ENCODE data around the gene PJA1.

The PJA1 gene

DNA sequence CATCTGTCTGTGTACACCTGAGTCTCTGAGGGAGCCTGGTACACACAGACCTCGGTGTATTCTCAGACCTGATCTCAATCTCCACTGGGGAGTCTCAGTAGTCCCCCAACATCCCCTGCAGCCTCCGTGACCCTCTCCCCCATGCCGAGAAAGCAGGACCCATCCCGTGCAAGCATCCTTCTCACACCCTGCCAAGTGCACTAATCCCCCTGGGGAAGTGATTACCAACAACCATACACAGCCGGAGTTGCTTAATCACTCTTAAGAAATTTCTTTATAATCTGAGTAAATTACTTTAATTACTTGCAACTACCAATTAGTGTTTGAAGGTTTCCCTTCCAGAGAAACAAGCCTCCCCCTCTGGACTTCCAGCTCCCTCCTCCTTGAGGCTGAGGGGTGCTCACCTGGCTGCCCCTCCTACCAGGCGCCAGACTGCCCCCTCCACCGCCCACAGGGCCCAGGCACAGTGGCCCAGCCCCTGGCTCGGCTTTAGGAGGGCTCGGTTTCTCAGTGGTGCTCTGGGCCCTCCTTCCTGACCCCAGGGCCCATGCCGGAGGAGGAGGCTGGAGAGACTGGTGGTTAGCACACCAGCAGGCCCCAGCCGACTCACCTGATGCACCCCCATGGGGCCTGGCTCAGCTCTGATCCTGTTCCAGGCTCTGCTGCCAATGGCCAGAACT is 43.8 kb downstream of the PJA1 start:
- TF ChIP-seq, protein P1, sequence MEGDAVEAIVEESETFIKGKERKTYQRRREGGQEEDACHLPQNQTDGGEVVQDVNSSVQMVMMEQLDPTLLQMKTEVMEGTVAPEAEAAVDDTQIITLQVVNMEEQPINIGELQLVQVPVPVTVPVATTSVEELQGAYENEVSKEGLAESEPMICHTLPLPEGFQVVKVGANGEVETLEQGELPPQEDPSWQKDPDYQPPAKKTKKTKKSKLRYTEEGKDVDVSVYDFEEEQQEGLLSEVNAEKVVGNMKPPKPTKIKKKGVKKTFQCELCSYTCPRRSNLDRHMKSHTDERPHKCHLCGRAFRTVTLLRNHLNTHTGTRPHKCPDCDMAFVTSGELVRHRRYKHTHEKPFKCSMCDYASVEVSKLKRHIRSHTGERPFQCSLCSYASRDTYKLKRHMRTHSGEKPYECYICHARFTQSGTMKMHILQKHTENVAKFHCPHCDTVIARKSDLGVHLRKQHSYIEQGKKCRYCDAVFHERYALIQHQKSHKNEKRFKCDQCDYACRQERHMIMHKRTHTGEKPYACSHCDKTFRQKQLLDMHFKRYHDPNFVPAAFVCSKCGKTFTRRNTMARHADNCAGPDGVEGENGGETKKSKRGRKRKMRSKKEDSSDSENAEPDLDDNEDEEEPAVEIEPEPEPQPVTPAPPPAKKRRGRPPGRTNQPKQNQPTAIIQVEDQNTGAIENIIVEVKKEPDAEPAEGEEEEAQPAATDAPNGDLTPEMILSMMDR (conservative IDR thresholded peaks at IDR 0.05; ENCODE audit: low read depth, low read length) = no peak
- no peak overlapping the region for H3K9ac ChIP-seq
- no peak overlapping the region for H3K27ac ChIP-seq
- H4K20me1 ChIP-seq (ENCODE audit: insufficient read depth) = no peaks in the 10 kb centered on the region
- H3K27me3 ChIP-seq (ENCODE audit: insufficient read depth, low read depth) = no peaks in the 10 kb centered on the region
- no peak overlapping the region for H3K4me3 ChIP-seq (IDR thresholded peaks at IDR 0.05; ENCODE audit: insufficient read depth, low read depth, low read length)
- H3K36me3 ChIP-seq (ENCODE audit: insufficient read depth) = no peaks in the 10 kb centered on the region
- no peak overlapping the region for H2AFZ ChIP-seq (ENCODE audit: low read depth)
- H3K4me1 ChIP-seq (ENCODE audit: low read depth, poor library complexity, severe bottlenecking) = no peaks in the 10 kb centered on the region
- no peaks in the 10 kb centered on the region for H3K79me2 ChIP-seq (ENCODE audit: insufficient read depth, low read depth)
- no peak overlapping the region for H3K4me2 ChIP-seq

DNA sequence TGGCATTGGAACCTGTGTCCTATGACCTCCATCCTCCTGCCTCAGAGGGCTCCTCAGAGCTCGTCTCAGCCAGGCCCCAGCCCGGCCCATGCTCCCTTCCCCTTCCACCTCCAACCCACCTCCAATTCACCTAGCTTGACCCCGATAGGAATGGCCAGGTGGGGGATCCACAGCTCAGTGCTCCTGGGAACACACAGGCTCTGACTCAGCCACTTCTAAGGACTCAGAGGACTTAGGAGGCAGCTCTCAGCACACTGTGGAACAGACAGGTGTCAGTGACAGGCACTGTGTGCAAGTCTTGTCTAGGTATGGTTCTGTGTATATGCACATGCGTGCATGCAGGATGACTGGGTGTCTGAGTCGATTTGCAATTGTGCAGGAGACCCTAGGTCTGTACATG is 44.8 kb downstream of the PJA1 start:
- no peak overlapping the region for H3K27ac ChIP-seq
- H3K9ac ChIP-seq = no peak overlapping the region
- no peaks in the 10 kb centered on the region for H3K4me1 ChIP-seq (ENCODE audit: low read depth, poor library complexity, severe bottlenecking)
- H3K4me2 ChIP-seq = no peak overlapping the region
- H3K4me3 ChIP-seq (IDR thresholded peaks at IDR 0.05; ENCODE audit: insufficient read depth, low read depth, low read length) = no peak overlapping the region
- H4K20me1 ChIP-seq (ENCODE audit: insufficient read depth) = no peaks in the 10 kb centered on the region
- no peaks in the 10 kb centered on the region for H3K36me3 ChIP-seq (ENCODE audit: insufficient read depth)
- H3K79me2 ChIP-seq (ENCODE audit: insufficient read depth, low read depth) = no peaks in the 10 kb centered on the region
- H2AFZ ChIP-seq (ENCODE audit: low read depth) = no peak overlapping the region
- TF ChIP-seq, protein P1 (conservative IDR thresholded peaks at IDR 0.05; ENCODE audit: low read depth, low read length) = no peak
- H3K27me3 ChIP-seq (ENCODE audit: insufficient read depth, low read depth) = no peaks in the 10 kb centered on the region

DNA sequence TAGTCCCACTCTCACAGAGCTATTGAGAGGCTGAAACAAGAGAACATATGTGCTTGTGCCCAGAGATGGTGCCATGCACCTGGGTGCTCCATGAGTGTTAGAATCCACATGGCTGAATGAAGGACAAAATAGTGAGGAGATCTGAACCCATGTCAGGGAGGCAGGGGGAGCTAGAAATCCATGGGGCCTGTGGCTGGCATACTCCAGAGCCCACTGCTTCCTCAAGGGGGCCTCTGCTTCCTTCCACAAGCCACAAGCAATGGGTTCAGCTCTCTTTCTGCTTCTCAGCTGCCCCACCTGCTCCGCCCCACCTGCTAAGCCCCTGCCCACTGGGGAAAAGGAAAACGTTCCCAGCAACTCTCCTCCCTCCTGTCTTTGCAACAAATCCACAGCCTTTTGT is 46.1 kb downstream of the PJA1 start:
- TF ChIP-seq, protein P1 (conservative IDR thresholded peaks at IDR 0.05; ENCODE audit: low read depth, low read length) = no peak
- Histone ChIP-seq H3K36me3 (ENCODE audit: insufficient read depth) (no peaks in the 10 kb centered on the region), H3K4me3 (IDR thresholded peaks at IDR 0.05; ENCODE audit: insufficient read depth, low read depth, low read length) (no peak overlapping the region), H3K79me2 (ENCODE audit: insufficient read depth, low read depth) (no peaks in the 10 kb centered on the region), H3K9ac (no peak overlapping the region), H3K27me3 (ENCODE audit: insufficient read depth, low read depth) (no peaks in the 10 kb centered on the region), H2AFZ (ENCODE audit: low read depth) (no peak overlapping the region), H3K4me2 (no peak overlapping the region), H3K4me1 (ENCODE audit: low read depth, poor library complexity, severe bottlenecking) (no peaks in the 10 kb centered on the region), H4K20me1 (ENCODE audit: insufficient read depth) (no peaks in the 10 kb centered on the region), H3K27ac (no peak overlapping the region)

DNA sequence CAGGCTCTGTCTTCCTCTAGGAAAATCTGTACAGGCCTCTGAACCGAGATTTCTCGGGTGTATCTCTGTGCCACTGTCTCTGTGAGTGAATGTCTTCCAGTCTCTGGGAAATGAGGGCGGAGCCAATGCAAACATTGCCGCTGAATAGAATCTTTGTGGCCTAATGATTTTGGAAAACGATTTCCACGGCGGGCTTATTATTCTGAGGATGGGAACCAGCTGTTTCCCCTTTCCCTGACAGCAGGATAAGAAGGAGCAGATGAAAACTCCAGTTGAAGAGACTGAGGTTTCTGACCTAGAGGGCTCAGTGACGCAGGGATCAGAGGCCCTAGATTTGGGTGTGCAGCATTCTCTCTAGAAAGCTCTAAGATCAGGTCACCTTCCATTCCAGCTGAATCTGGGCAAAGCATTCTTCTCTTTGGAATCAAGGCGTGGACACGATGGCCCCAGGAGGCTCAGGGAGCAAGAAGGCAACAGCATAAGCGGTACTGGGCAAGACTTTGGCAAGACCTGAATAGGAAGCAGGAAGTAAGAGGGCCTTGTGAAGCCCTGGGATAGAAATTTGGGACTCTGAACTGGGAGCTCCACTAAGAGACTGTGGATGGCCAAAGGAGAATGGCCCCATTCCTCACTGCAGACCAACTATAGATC is 47.3 kb downstream of the PJA1 start:
- no peak overlapping the region for H3K27ac ChIP-seq
- H3K4me2 ChIP-seq = no peak overlapping the region
- no peak overlapping the region for H3K4me3 ChIP-seq (IDR thresholded peaks at IDR 0.05; ENCODE audit: insufficient read depth, low read depth, low read length)
- H3K9ac ChIP-seq = no peak overlapping the region
- no peaks in the 10 kb centered on the region for H4K20me1 ChIP-seq (ENCODE audit: insufficient read depth)
- H3K4me1 ChIP-seq (ENCODE audit: low read depth, poor library complexity, severe bottlenecking) = no peaks in the 10 kb centered on the region
- H3K79me2 ChIP-seq (ENCODE audit: insufficient read depth, low read depth) = no peaks in the 10 kb centered on the region
- no peaks in the 10 kb centered on the region for H3K27me3 ChIP-seq (ENCODE audit: insufficient read depth, low read depth)
- TF ChIP-seq, protein P1 (conservative IDR thresholded peaks at IDR 0.05; ENCODE audit: low read depth, low read length) = no peak
- no peaks in the 10 kb centered on the region for H3K36me3 ChIP-seq (ENCODE audit: insufficient read depth)
- H2AFZ ChIP-seq (ENCODE audit: low read depth) = no peak overlapping the region
